Activated CD8-positive, alpha-beta memory T cell treated with anti-CD3 and anti-CD28 coated beads, Interleukin-2, amount 50 U/mL, for 1 hour (primary cell): ENCODE data around the gene TMEM79.
"Not testable (repeated sequence)": the region's sequence is repeated elsewhere in the genome, so short reads cannot be mapped to it uniquely, and the experiment has no call there.

Source experiments
- DNase-seq: peaks from one replicate; pipeline ENCODE4 v3.0.0-alpha.2; 2020; ENCODE audit errors: extremely low read depth

TMEM79 gene

GRCh38 chr1:156308078-156308477, 24.0 kb downstream of the TMEM79 start:
- no peak for DNase-seq

- no peak for DNase-seq
These were observed 26.8 kb downstream of the TMEM79 start for GRCh38 chr1:156310962-156311361.

GRCh38 chr1:156316909-156317308, 32.8 kb downstream of the TMEM79 start:
- no peak for DNase-seq

- DNase-seq: no peak
These were observed 35.5 kb downstream of the TMEM79 start for GRCh38 chr1:156319664-156320063.

DNA sequence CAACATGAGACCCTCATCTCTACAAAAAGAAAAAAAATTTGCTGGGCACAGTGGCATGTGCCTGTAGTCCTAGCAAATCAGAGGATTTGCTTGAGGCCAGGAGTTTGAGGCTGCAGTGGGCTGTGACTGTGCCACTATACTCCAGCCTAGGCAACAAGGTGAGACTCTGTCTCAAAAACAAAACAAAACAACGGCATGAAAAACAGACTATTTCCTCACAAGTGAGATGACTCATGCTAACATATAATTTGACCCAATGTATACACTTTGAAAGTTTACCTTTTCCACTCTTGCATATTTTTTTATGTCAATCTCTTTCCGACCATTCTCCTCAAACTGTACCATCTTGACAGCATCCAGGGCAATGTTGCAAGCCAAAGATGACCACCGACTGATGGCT, 36.4 kb downstream of the TMEM79 start:
- DNase-seq: no peak

DNA sequence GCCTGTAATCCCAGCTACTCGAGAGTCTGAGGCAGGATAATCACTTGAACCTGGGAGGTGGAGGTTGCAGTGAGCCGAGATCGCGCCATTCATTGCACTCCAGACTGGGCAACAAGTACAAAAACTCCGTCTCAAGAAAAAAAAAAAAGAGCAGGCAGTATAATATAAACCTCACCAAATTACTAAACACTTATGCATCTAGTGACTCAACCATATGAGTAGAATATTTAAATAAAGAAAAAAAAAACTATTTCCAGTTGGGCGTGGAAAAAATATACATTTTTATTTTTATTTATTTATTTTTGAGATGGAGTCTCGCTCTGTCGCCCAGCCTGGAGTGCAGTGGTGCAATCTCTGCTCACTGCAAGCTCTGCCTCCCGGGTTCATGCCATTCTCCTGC, 39.1 kb downstream of the TMEM79 start:
- DNase-seq: not testable (repeated sequence)

- no peak for DNase-seq
These were observed 52.1 kb downstream of the TMEM79 start for GRCh38 chr1:156336242-156336641.

GRCh38 chr1:156337052-156337887, 53.1 kb downstream of the TMEM79 start:
- DNase-seq: no peak

- no peak for DNase-seq
These were observed 53.7 kb downstream of the TMEM79 start for GRCh38 chr1:156337888-156338179.

DNA sequence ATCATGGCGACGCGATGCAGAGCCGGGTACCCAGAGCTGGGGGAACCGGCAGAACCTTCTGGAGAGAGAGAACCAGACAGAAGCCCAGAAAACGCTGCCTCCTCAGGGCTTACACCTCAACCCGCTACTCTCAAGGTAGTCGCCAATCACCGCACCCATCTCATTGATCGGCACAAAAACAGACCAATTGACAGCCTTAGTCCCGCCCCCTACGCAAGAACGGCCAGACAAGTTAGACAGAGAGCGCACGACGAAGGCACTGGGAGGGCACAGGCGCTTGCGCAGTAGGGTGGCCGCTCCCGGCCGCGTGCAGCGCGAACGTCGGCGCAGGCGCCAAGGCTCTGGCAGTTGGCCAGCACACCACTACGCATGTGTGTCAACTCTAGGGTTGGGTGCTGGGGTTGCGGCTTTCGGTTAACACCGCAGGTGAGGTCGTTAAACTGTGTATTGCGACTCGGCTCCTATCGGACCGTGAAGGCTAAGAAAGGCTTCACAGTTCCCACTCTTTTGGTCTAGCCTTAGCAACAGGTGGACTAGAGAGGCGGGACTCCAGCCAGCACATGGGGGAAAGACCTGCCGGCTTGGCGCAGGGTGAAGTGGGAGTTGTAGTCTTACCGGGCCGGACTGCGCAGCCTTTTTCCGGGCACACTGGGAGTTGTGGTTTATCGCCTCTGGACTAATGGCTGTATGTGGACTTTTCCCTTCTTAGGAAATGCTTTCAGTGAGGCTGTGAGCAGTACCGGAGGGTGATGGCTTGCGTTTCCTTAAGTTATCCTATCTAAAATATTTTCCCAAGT, 54.3 kb downstream of the TMEM79 start, which contains the start of the genes CCT3 and TSACC:
Gene CCT3, minus strand, starts transcription at position 113 of the 797 bp plus-strand sequence. Its CDS starts 108 bp downstream, at position 5.
Gene TSACC, plus strand, starts transcription at position 347 of the 797 bp plus-strand sequence. CDS start 1,232 bp downstream, outside the sequence.
- peak; percentile 98 for DNase-seq
